Retinal pigment epithelial cell (primary cell): ENCODE results near the gene KRT7.

Source experiments
- DNase-seq: peaks from one replicate; pipeline ENCODE4 v3.0.0-alpha.2; 2010; ENCODE audit warnings: low read depth
- H3K4me3 ChIP-seq: 2 replicates; pipeline ENCODE4 v1.5.1; 2011; ENCODE audit warnings: mild to moderate bottlenecking, low read length, control low read depth, moderate library complexity
- TF ChIP-seq, protein P1 (sequence below): conservative IDR thresholded peaks from 2 replicates; pipeline ENCODE4 v1.5.1; 2011; ENCODE audit warnings: low read depth, low read length, control low read depth, inconsistent platforms

The KRT7 gene

DNA sequence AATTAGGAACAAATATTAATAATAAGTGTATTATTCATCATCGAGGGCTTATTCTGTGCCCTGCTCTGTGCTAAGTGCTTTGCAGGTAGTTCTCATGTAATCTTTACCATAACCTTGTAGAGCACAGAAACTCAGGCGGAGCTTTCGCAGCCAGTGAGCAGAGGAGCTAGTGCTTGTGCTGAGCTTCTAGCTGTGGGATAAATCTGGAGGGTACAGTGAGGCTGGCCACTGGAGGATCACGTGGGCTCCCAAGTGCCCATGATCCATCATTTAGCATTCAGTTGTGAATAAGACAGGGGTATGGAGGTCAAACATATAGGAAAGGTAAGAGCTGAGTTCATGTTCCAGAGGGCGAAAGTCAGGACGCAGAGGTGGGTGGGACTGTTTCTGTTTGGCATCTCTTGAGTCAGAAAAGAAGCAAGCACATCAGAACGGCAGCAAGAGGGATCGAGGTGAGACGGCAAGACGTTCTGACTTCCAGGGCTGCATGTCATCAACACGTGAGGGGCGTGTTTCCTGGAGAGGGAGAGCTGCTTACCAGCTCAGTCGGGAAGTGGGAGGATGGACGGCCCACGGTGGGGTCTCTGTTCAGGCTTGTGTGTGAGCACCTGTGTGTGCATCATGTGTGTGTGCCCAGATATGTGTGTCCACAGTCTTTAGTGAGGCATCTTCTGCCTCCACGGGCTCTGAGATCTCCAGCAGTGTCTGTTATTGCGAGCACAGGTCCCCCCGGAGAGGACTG, 24.4 kb upstream of the KRT7 start:
- TF ChIP-seq, protein P1, sequence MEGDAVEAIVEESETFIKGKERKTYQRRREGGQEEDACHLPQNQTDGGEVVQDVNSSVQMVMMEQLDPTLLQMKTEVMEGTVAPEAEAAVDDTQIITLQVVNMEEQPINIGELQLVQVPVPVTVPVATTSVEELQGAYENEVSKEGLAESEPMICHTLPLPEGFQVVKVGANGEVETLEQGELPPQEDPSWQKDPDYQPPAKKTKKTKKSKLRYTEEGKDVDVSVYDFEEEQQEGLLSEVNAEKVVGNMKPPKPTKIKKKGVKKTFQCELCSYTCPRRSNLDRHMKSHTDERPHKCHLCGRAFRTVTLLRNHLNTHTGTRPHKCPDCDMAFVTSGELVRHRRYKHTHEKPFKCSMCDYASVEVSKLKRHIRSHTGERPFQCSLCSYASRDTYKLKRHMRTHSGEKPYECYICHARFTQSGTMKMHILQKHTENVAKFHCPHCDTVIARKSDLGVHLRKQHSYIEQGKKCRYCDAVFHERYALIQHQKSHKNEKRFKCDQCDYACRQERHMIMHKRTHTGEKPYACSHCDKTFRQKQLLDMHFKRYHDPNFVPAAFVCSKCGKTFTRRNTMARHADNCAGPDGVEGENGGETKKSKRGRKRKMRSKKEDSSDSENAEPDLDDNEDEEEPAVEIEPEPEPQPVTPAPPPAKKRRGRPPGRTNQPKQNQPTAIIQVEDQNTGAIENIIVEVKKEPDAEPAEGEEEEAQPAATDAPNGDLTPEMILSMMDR, result no peak
- no peak overlapping the region for H3K4me3 ChIP-seq
- DNase-seq, result no peak

DNA sequence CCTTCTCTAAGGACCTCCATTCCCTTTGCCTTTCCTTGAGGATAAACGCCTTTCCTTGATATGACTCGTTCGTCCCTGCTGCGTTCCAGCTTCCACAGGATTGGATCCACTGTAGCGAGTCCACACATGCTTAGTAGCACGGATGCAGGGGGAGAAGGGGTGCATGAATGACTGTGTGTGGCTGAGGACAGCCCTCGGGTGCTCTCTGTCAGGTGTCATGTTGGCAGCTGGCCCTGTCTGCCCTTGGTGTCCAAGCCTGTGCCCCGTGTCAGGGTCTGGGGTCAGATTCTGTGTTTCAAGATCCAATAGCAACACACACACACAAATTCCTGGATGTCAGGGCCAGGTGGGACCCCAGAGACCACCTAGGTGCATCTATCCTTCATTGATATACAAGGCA, 23.7 kb upstream of the KRT7 start:
- TF ChIP-seq, protein P1, result no peak
- DNase-seq, result no peak
- H3K4me3 ChIP-seq, result no peak overlapping the region

DNA sequence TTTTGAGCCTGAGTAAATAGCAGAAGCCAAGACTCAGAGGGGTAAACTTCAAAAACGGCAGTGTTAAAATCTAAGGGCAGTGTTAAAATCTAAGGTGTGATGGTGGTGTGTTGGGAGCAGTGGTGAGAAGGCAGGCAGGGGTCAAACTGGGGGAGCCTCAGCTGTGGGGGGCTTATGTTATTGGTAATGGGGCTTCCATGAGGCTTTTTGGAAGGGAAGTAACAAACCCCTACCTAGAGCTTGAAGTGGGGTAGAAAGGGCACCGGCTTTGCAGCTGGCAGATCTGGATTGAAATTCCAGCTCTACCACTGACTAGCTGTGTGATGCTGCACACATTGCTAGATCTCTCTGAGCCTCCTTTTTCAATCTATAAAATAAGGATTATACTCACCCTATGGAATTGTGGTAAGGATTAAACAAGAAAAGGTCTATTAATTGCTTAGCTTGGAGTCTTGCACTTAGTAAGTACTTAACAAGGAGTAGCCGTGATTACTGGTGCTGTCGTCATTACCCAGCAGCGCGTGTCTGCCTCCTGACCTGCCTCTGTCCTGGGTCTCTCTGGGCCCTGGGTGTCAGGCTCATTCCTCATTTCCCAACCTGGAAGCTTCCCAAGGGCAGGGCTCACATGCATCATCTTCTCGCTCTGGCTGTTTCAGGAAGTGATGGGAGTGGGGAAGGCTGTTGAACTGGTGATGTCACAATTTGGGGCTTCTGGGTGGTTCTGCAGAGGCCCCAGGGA, 22.7 kb upstream of the KRT7 start:
- TF ChIP-seq, protein P1, result no peak
- DNase-seq, result peak; percentile 100

DNA sequence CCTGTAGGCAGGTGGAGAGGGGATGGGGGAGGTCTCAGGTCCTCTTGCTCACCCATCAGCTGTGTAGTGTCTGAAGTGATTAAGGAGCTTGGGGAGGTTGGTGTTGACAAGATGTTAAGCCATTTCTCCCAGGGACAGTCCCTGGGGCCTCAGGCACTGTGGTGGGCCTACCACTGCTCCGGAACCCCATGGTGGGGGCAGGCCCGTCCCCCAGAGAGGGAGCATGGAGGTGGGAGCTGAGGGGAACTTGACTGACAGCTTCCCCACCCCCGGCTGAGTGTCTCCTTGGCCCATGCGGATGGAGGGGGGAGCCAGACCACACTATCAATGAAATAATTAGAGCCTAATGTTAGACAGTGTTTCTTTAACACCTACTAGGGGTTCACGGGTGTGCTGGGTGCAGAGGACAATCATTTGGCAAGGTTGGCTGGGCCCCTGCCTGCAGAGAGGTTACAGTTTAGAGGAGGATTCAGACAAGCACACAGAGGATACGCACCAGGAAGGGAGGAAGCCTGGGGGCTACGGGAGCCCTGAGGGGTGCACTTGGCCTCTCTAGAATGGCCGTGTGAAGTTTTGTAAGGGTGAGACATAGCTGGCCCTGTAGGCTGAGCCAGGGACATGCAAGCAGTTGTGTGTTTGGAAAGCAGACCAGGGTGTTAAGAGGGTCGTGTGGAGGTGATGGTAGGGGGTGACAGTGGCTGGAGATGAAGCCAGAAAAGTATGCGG, 22.0 kb upstream of the KRT7 start:
- TF ChIP-seq, protein P1, result no peak
- H3K4me3 ChIP-seq, result no peak overlapping the region
- no peak for DNase-seq

More for the DNA sequence above, 22.7 kb upstream of the KRT7 start:
- H3K4me3 ChIP-seq, result no peak overlapping the region

DNA sequence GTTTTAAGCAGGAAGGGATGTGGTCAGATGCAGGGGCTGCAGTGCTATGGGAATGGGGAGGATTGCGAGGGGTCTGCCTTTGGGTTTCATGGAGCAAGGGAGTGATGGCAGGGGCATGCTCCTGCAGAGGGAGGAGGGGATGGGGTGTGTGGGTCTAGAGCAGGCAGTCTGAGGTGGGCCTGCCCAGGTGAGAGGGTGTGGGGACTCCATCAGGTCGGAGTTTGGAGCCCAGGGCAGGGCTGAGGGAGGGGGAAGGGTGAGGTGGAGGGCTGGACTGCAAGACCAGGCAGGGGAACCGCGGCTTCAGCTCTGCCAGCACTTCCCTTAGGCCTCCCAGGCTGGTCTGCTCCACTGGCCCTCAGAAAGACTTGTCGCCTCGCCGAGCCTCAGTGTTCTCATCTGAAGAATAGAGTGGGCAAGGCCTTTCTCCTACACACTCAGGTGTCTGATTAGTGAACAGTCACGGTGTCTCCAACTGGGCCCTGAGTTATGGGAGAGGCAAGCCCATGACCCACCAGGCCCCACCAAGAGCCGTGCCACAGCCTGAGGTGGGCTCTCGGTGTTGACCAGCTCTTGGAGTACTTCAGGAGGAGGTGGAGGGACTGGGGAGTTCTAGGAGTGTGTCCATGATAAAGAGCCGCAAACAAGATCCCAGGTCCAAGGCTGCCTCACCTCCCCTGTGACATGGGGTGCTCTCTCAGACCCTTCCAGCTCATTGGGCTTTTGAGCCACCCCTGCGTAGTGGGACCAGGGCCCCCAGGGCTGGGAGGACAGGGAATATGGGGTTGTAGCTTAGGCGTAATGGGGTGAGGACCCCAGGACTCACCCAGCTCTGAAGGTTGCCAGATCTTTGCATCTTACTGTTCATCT, 21.1 kb upstream of the KRT7 start:
- TF ChIP-seq, protein P1, result no peak
- no peak for DNase-seq
- H3K4me3 ChIP-seq, result no peak overlapping the region

DNA sequence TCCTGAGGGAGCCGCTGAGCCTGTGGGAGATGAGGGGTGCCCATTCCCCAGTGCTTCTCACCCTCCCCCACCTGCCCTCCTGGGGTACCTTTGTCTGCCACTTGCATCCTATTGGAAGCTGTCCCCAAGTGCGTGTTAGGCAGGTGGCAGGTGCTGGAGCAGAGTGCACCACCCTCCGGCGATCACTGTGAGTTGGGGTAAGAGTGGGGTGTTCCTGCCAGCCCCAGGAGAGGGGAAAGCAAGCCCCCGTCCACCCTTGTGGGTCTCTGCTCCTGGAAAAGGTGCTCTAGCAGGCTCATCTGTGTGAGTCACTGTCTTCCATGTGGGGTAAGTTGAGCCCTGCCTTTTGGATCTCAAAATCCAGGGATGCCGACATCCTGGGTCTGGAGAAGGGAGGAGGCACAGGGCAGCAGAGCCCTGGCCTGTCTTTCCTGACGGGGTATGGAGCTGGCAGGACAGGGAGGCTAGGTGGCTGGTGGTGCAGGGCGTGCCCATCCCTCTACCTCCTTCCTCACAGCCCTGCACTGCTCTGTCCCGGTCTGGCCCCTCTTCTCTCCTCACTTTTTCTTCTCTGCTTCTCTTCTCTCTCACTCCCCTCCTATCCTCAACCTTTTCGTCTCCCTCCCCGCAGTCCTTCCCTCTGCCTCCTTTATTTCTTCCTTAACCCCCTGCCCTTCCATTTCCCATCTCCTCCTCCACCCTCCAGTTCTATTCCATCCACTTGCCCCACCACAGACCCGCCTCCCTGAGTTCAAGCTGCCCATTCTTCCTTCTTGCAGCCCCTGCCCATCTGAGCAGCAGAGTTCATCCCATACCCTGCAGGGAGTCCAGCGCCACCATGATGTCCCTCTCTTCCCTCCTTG, 20.1 kb upstream of the KRT7 start:
- no peak for DNase-seq
- H3K4me3 ChIP-seq, result no peak overlapping the region
- TF ChIP-seq, protein P1, result no peak
